HUES64 (cell line): ENCODE results near the gene ENKUR.

Source experiments
- H3K27ac ChIP-seq: 2 replicates; pipeline ENCODE4 v1.7.0; 2013; ENCODE audit warnings: low read depth, low read length, inconsistent platforms
- H3K27me3 ChIP-seq: 2 replicates; pipeline ENCODE4 v1.6.1; 2013; ENCODE audit warnings: mild to moderate bottlenecking, low read length; ENCODE audit not compliant: insufficient read depth
- H3K36me3 ChIP-seq: 2 replicates; pipeline ENCODE4 v1.6.1; 2013; ENCODE audit warnings: mild to moderate bottlenecking, low read length; ENCODE audit not compliant: insufficient read depth
- H3K4me1 ChIP-seq: 2 replicates; pipeline ENCODE4 v1.6.1; 2013; ENCODE audit warnings: mild to moderate bottlenecking, low read length, moderate library complexity; ENCODE audit not compliant: insufficient read depth
- H3K4me3 ChIP-seq: 2 replicates; pipeline ENCODE4 v1.5.1; 2013; ENCODE audit warnings: mild to moderate bottlenecking, low read length, moderate library complexity
- H3K9ac ChIP-seq: 2 replicates; pipeline ENCODE4 v1.6.1; 2013; ENCODE audit warnings: mild to moderate bottlenecking, low read depth, low read length
- H3K9me3 ChIP-seq: 2 replicates; pipeline ENCODE4 v1.6.1; 2013; ENCODE audit warnings: low read depth, low read length; ENCODE audit not compliant: insufficient read depth
- WGBS: fragments of 150-250, 120-280 bp; methylation state at CpG from one replicate; pipeline ENCODE4 v1.1.7; 2013; ENCODE audit warnings: missing lambda C conversion rate; 5-methylcytosine and 5-hydroxymethylcytosine counted together

Gene ENKUR

DNA sequence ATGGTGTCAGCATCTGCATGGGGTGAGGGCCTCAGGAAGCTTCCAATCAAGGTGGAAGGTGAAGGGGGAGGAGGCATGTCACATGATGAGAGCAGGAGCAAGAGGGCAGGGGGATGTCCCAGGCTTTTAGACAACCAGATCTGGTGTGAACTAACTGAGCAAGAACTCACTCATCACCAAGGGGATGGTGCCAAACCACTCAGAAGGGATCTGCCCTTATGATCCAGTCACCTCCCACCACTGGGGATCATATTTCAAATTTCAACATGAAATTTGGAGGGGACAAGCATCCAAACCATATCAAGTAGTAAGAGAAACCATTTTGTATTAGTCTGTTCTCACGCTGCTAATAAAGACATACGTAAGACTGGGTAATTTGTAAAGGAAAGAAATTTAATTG is 34.0 kb upstream of the ENKUR start:
- Histone ChIP-seq H3K9ac (no peak overlapping the region), H3K36me3 (no peaks in the 10 kb centered on the region), H3K27me3 (no peaks in the 10 kb centered on the region), H3K4me1 (no peaks in the 10 kb centered on the region), H3K27ac (no peak overlapping the region), H3K9me3 (no peaks in the 10 kb centered on the region), H3K4me3 (no peak overlapping the region)
- WGBS = 94% methylated on average over 2 of the region's 2 CpGs

DNA sequence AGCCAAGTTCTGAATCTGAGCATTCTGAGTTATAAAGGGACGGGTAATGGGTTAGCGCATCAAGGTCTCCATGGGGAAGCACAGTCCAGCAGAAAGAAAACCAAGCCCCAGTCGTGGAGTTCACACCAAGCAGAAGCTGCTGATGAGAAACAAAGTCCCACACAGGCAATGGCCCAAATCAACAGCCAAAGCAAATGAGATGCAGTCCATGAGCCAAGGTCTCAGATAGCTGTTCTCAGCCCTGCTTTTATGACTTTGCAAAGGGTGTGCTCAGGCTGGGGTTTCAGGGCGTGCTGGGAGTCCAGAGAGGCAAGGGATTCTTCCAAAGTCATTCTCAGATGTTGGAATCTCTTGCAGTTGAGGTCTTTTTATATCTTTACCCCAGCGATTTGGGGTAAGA is 32.5 kb upstream of the ENKUR start:
- no peaks in the 10 kb centered on the region for H3K4me1 ChIP-seq
- no peaks in the 10 kb centered on the region for H3K36me3 ChIP-seq
- H3K9me3 ChIP-seq = no peaks in the 10 kb centered on the region
- H3K9ac ChIP-seq = no peak overlapping the region
- 93% methylated on average over 5 of the region's 5 CpGs for WGBS
- no peak overlapping the region for H3K27ac ChIP-seq
- H3K4me3 ChIP-seq = no peak overlapping the region
- H3K27me3 ChIP-seq = no peaks in the 10 kb centered on the region

DNA sequence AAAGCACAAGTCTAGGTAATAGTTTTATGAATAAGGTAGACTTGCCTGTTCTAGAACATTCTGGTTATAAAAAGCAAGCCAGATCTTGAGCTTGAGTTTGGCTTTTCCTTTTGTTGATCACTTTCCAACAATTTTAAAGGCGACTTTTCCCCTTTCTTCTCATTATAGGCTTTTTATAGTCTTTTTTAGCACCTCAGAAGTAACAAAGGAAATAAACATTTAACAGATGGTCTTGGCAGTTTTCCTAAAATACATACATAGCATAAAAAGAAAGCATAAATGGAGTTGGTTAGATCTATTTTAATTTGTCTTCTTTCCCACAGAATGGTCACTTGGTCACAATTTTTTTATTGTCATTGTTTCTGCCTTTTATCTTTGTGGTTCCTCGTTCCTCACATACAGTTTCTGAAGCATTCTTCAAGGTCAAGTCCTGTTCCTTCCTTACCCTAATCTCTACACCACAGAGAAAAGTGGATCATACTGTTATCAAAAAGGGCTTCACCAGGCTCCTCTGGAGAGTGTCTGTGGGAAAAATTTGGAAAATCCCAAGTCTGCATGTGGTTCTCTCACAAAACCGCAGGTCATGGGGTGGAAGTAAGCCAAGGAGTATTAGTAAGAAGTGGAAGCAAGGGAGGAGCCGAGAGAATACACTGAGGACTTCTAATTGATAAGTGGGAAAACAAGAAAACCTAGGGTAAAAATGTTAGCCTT is 31.8 kb upstream of the ENKUR start:
- no peaks in the 10 kb centered on the region for H3K27me3 ChIP-seq
- H3K27ac ChIP-seq = no peak overlapping the region
- H3K9me3 ChIP-seq = no peaks in the 10 kb centered on the region
- H3K36me3 ChIP-seq = no peaks in the 10 kb centered on the region
- H3K9ac ChIP-seq = no peak overlapping the region
- H3K4me1 ChIP-seq = no peaks in the 10 kb centered on the region
- H3K4me3 ChIP-seq = no peak overlapping the region
- WGBS = 92% methylated on average over 4 of the region's 4 CpGs

- H3K4me1 ChIP-seq = no peaks in the 10 kb centered on the region
- H3K9ac ChIP-seq = no peak overlapping the region
- H3K27me3 ChIP-seq = no peaks in the 10 kb centered on the region
- no peaks in the 10 kb centered on the region for H3K9me3 ChIP-seq
- WGBS = 100% methylated on average over 2 of the region's 2 CpGs
- no peaks in the 10 kb centered on the region for H3K36me3 ChIP-seq
- no peak overlapping the region for H3K4me3 ChIP-seq
- H3K27ac ChIP-seq = no peak overlapping the region
Observed at GRCh38 chr10:25047088-25047487, 31.1 kb upstream of the ENKUR start.

DNA sequence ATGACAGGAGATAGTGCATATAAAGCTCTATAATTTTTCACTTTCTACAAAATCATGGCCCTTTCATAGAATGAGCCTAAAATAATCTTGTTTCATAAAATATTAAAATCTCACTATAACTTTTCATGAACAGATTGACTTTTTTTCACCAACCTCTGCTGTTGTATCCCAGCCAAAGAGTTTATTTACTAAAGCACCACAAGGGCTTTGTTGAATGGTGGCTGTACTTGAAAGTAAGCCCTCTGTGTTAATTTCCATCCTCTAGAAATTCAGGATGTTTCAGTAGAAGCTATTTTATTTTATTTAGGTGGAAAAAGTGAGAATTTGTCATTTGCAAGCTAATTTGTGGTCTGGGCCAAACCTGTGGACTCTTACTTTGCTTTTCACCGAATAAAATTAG is 30.7 kb upstream of the ENKUR start:
- no peaks in the 10 kb centered on the region for H3K9me3 ChIP-seq
- no peak overlapping the region for H3K27ac ChIP-seq
- H3K27me3 ChIP-seq = no peaks in the 10 kb centered on the region
- H3K9ac ChIP-seq = no peak overlapping the region
- WGBS = 98% methylated on average over 1 of the region's 1 CpG
- H3K36me3 ChIP-seq = no peaks in the 10 kb centered on the region
- H3K4me3 ChIP-seq = no peak overlapping the region
- no peaks in the 10 kb centered on the region for H3K4me1 ChIP-seq

DNA sequence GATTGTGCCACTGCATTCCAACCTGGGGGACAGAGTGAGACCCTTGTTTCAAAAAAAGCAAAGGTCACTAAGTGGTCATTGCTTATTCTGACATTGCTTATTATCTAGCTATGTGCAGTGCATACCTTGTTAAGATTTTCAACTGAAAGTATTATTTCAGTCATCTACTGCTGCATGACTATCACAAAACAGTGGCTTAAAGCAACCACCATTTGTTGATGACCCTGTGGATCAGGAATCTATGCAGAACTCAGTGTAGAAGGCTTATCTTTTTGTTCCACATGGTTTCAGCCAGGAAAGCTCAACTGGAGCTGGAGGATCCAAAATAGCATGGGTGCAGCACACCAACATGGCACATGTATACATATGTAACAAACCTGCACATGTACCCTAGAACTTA is 23.6 kb upstream of the ENKUR start:
- Histone ChIP-seq H3K36me3 (no peaks in the 10 kb centered on the region), H3K4me1 (no peaks in the 10 kb centered on the region), H3K9me3 (no peaks in the 10 kb centered on the region), H3K4me3 (no peak overlapping the region), H3K27me3 (no peaks in the 10 kb centered on the region), H3K9ac (no peak overlapping the region), H3K27ac (no peak overlapping the region)

DNA sequence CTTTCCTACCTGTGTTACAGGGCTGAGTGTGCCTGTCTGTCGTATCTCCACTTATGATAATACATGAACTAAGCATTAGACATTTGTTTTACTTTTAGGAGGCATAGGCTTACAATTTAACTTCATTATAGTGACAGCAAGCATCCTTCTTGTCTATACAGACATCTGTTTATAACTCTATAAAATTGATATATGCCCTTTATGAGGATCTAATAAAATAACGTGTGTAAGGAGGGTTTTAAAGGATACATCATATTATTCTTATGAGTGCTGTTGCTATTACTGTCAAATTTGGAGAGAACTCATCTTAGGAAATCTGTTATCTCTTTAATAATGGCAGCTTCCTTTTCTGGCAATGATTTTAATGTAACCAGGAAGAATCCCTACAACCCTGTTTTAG is 22.4 kb upstream of the ENKUR start:
- no peaks in the 10 kb centered on the region for H3K9me3 ChIP-seq
- no peak overlapping the region for H3K27ac ChIP-seq
- H3K4me3 ChIP-seq = no peak overlapping the region
- H3K9ac ChIP-seq = no peak overlapping the region
- H3K36me3 ChIP-seq = no peaks in the 10 kb centered on the region
- no peaks in the 10 kb centered on the region for H3K27me3 ChIP-seq
- no peaks in the 10 kb centered on the region for H3K4me1 ChIP-seq
- 90% methylated on average over 2 of the region's 2 CpGs for WGBS

DNA sequence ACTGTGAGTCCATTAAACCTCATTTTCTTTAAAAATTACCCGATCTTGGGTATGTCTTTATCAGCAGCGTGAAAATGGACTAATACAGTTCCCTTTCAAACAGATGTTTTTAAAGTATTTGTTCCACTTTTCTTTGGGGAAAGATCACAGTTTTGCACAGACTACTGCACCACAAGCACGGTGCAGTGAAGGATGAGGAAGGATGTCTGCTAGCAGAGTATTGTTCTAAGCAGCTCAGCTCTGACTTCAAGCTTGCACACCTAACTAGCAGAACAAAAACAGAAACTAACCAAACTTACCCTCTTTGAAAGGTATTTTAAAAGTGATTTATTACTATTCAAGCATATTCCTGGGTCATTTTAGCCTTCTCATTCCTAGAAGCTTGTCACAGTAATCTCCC is 20.4 kb upstream of the ENKUR start:
- 70% methylated on average over 2 of the region's 3 CpGs for WGBS
- Histone ChIP-seq H3K4me1 (no peaks in the 10 kb centered on the region), H3K9me3 (no peaks in the 10 kb centered on the region), H3K4me3 (no peak overlapping the region), H3K9ac (no peak overlapping the region), H3K27ac (no peak overlapping the region), H3K36me3 (no peaks in the 10 kb centered on the region), H3K27me3 (no peaks in the 10 kb centered on the region)

DNA sequence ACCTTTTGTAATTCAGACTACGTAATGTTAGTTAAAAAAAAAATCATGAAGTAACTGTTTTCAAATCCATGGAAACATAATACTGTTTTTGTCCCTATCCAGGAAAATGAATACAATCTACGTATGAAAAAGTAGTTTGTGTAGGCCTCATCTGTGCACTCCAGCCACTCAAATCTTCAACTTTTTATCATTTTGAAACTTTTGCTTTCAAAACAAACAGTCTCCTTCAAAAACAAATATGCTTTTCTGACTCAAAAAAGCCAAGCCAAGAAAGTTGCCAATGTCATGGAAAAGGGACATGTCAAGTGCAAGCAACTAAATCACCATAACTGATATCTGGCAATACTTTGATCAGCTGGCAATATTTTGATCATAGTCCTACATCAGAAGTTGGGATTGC is 13.6 kb upstream of the ENKUR start:
- Histone ChIP-seq H3K4me1 (no peaks in the 10 kb centered on the region), H3K27ac (no peak overlapping the region), H3K9ac (no peak overlapping the region), H3K36me3 (no peaks in the 10 kb centered on the region), H3K4me3 (no peak overlapping the region), H3K27me3 (no peaks in the 10 kb centered on the region), H3K9me3 (no peaks in the 10 kb centered on the region)
- 100% methylated on average over 1 of the region's 2 CpGs for WGBS

GRCh38 chr10:25028711-25029110 is 12.8 kb upstream of the ENKUR start:
- Histone ChIP-seq H3K9me3 (no peaks in the 10 kb centered on the region), H3K36me3 (no peaks in the 10 kb centered on the region), H3K27me3 (no peaks in the 10 kb centered on the region), H3K4me3 (no peak overlapping the region), H3K9ac (no peak overlapping the region), H3K27ac (no peak overlapping the region), H3K4me1 (no peaks in the 10 kb centered on the region)
- WGBS = 93% methylated on average over 1 of the region's 1 CpG

DNA sequence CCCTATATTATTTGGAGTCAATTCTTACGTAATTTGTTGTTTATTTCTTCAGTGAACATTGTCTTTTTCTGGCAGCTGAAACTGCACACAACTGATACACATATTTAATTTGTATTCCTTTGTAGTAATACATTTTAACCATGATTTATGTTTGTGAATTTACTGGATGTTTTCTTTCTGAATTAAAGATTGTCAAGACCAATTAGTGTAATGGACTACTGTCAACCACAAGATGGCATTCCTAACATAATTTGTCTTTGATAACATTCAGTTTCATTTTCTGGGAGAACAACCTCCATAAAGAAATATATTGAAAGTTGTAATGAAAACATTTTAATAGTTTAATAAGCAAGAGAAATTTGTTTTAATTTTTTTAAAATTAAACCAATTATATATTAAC is 10.5 kb upstream of the ENKUR start:
- no peaks in the 10 kb centered on the region for H3K4me1 ChIP-seq
- no peak overlapping the region for H3K4me3 ChIP-seq
- H3K9me3 ChIP-seq = no peaks in the 10 kb centered on the region
- whole genome bisulfite sequencing = 86% methylated on average over 1 of the region's 1 CpG
- no peak overlapping the region for H3K9ac ChIP-seq
- H3K36me3 ChIP-seq = no peaks in the 10 kb centered on the region
- H3K27ac ChIP-seq = no peak overlapping the region
- H3K27me3 ChIP-seq = no peaks in the 10 kb centered on the region

GRCh38 chr10:25024528-25024927 is 8.6 kb upstream of the ENKUR start:
- no peaks in the 10 kb centered on the region for H3K27me3 ChIP-seq
- 95% methylated on average over 7 of the region's 8 CpGs for WGBS
- H3K9ac ChIP-seq = no peak overlapping the region
- H3K4me1 ChIP-seq = no peaks in the 10 kb centered on the region
- H3K9me3 ChIP-seq = no peaks in the 10 kb centered on the region
- no peak overlapping the region for H3K27ac ChIP-seq
- no peaks in the 10 kb centered on the region for H3K36me3 ChIP-seq
- H3K4me3 ChIP-seq = no peak overlapping the region
